GM18907 (cell line): ENCODE results near the gene TSFM.

Experiments
- ATAC-seq: cut with Tn5 transposase; IDR thresholded peaks from one replicate; pipeline ENCODE4 v1.9.1; 2021; ENCODE audit warnings: mild to moderate bottlenecking, moderate library complexity; ENCODE audit not compliant: unreplicated experiment

TSFM gene

DNA sequence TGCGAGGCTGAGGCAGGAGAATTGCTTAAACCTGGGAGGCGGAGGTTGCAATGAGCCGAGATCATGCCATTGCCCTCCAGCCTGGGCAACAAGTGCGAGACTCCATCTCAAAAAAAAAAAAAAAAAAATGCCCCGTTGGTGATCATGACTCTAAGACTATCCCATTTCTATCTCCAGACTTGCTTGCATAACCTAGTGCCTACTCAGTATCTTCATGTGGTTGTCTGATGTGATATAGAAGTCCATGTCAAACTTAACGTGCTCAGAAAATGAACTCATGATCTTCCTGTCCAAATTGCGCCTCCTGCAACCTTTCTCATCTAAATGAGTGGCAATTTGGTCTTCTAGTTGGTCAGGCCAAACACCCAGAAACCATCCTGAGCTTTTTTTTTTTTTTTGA is 4.7 kb upstream of the TSFM start:
- ATAC-seq: no peak

DNA sequence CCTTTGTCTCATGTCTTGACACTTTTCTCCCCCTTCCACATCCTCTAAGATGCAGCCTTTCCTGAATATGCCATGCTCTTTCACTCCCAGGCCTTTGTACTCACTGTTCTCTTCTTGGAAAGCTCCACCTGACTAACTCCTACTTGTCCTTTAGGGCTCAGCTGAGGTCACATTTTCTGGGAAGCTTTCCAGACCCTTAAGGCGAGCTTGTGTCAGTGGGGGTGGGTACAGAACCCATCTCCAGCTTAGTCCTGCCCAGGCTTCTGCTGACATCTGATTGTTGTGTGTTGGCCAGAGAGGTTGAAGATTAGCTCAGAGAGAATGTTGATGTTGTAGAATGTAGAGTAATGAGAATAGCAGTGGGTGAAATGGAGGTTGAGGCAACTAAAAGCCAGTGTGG is 2.9 kb upstream of the TSFM start:
- ATAC-seq: no peak

DNA sequence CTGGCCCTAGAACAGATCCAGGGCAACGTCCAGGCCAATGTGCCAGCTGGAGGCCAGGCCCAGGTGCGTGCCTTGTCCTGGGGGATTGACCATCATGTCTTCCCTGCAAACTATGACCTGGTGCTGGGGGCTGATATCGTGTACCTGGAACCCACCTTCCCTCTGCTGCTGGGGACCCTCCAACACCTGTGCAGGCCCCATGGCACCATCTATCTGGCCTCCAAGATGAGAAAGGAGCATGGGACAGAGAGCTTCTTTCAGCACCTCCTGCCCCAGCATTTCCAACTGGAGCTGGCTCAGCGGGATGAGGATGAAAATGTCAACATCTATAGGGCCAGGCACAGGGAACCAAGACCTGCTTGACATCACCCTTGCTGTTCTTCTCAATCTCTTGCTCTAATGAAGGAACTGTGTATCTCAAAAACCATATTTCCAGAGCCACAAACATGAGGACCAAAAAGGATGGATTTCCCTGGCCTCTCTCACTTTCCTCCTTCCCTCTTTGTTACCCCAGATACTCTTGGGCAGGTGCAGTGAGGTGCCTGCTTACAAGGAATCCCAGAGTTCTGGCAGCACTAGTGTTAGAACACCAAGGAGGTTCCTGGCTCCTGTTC is 2.2 kb upstream of the TSFM start:
- ATAC-seq: no peak

DNA sequence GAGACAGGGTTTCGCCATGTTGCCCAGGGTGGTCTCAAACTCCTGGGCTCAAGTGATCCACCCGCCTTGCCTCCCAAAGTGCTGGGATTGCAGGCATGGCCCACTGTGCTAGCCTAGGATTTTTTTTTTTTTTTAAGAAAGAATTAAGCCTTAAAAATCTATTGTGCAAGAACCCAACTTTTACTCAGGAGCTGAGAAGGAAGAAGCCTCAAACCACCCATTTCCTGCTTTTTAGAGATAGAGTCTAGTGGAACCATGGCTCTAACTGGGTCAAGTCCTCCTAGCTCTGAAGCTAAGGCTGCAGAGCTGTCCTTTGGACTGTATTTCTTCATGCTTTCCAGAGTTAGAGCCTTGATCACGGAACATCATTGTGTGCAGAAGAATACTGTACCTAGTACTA is 1.3 kb upstream of the TSFM start:
- no peak for ATAC-seq

DNA sequence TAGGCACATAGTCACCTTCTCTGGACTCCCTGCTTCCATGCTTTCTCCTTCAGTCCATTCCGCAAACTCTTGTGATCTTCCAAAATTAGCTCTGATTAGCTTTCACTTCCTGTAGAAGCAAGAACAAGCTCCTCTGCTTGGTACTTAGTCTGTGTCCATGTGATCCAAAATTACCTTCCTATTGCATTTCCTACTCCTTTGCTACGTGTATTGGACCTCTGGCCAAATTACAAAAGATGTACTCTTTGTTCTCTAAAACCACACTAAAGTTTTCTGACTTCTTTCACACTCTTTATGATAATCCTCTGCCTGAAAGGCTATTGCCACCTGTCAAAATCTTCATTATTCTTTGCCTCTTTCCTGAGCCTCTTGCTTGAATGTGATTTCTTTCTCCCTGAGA is 786 bp upstream of the TSFM start:
- ATAC-seq: no peak

DNA sequence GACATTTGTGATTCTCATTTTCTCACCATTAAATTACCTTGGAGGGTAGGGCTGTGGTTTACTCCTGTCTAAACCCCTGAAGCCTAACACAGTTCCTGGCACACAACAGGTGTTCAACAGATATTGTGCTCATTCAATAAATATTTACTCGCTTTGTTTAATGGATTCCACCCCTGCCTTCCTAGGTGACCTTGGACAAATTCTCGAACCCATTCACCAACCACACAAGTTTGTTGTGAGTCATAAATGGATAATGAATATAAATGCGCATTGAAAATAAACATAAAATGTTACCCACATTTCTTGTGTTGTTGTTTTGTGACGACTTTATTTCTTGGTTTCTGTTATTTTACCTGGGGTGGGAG is 362 bp upstream of the TSFM start:
- ATAC-seq: peak; percentile 8

DNA sequence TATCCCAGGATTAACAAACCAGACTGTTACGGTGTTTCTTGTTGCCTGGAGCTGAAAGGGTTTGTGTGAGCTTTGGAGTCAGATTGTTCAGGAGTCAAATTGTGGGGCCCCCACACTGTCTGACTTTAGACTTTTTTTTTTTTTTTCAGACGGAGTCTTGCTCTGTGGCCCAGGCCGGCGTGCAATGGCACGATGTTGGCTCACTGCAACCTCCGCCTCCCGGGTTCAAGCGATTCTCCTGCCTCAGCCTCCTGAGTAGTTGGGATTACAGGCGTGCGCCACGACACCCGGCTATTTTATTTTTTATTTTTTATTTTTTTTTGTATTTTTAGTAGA is 847 bp downstream of the TSFM start:
- ATAC-seq: no peak

DNA sequence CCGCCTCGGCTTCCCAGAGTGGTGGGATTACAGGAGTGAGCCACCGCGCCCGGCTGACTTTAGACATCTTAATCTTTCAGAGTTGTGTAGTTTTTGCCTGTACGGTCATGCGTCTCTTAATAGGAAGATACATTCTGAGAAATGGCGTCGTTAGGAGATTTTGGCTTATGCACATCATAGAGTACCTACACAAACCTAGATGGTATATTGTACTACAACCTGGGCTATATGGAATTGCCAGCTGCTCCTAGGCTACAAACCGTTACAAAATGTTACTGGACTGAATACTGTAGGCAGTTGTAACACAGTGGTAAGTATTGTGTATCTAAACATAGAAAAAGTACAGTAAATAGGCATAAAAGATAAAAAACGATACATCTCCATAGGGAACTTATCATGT is 1.3 kb downstream of the TSFM start:
- no peak for ATAC-seq

DNA sequence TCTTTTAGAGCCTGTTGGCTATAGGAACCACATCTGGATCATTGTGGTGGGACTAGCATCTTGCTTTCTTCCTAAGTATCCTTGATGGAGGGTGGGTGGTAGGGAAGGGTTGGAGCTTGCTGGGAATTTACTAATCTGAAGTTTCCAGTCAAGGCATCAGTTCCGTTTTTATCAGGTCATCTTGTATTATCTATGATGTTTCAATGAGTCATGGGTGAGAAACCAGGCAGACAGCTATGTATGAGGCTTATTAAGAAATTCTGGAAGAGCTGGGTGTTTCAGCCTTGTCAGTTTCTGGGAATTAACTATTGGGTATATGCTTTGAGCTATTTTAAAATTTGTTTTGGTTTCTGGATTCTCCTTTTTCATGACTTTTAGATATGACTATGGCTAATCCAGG is 11.3 kb downstream of the TSFM start:
- ATAC-seq: no peak

DNA sequence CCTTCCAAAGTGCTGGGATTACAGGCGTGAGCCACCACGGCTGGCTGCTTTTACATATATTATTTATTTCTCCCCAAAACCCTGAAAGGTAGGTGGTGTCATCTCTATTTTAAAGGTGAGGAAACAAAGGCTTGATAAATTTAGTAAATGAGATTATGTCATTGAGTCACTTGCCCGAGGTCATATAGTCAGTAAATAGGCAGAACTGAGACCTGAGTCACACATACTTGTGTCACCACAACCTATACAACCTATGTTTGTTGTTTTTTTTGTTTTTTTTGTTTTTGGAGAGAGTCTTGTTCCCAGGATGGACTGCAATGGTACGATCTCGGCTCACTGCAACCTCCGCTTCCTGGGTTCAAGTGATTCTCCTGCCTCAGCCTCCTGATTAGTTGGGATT is 12.8 kb downstream of the TSFM start:
- ATAC-seq: no peak

DNA sequence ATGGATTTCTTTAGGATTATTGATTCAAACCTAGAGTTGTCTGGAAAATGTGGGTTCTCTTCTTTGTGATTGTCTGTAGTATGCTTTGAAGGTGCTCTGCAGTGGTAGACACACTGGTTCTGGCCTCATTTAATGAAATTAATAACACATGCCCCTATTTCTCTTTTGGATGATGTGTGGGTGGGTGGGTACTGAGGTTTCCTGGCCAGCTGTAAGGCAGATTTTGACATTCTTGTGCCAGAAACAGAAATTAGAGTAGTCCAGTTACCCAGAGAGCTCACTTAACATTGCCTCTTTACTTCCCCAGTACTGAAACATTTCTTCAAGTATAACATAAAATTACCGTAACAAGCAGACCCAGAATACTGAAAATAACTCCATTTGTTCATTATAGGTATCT is 14.4 kb downstream of the TSFM start:
- ATAC-seq: no peak

DNA sequence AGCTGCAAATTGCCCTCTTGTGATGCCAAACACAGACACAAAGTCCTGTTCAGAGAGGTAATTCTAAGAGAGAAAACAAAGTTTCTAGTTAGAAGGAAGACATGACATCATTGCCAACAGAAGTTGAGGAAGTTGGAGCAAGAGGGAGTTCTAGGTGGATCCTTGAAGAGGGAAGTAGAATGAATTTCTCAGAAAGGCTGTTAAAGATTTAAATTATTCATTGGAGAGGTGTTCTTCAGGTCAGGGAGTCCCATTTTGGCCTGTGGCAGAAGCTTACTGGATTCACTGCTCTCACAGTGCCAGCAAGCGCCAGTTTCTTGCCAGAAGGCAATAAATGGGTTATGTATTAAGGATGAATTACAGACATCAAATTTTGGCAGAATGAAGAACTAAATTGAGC is 15.3 kb downstream of the TSFM start:
- no peak for ATAC-seq

DNA sequence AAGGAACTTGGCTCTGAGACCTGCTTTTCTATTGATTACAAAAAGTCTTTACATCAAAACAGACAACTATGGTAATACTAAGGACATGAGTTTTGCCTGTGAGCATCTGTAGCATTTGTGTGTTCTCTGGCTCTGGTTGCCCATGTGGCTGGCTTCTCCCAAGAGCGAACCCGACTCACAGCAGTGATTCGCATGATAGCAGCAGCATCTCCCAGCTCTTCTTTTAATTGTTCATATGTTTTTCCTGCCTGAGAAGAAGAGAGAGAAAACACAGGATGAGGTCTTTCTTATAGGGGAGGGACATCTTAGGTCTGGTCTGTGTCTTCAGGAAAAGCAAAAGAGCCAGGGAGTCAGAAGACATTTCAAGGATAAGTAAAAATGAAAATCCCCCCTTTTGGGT is 18.4 kb downstream of the TSFM start:
- ATAC-seq: no peak

DNA sequence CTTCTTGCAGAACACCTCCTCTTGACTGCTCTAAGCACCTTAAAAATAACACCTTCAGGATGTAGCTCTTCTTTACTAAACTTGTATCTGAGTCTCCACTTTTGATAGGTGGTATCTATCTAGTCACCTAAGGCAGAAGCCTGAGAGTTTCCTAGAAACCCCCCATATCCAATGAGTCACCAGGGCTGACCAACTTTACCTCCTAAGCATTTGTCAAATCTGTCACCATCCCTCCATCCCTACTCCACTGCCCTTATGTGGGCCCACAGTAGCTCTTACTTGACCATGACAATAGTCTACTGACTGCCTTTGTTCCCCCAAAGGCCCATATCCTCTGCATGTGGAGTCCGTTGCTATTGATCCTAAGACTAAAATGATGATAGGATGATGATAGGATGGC is 20.0 kb downstream of the TSFM start:
- no peak for ATAC-seq

DNA sequence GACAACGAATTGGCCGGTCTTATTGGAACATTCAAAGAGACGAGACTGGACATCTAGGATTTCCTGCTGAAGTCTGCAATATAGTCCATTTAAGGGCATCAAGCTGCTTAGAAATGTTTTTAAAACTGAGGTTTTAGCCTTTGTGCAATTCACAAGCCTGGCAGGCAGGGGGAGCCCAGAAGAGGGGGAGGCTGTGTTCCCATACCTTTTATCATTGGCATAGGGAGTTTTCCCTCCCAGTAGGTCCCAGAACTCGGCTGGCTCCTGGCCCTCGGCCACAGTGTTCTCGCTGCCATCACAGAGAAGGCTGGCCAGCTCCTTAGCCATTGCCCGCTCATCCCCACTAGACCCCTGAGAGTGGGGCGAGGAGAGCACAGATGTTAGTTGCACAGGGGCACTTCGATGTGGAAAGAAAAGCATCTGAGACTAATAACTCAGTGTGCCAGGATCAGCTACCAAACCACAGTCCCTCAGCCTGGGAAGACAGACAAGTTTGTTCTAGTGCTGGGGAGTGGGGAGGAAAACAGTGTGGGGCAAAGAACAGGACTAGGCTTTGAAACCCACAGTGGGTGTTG is 20.8 kb downstream of the TSFM start:
- ATAC-seq: no peak

DNA sequence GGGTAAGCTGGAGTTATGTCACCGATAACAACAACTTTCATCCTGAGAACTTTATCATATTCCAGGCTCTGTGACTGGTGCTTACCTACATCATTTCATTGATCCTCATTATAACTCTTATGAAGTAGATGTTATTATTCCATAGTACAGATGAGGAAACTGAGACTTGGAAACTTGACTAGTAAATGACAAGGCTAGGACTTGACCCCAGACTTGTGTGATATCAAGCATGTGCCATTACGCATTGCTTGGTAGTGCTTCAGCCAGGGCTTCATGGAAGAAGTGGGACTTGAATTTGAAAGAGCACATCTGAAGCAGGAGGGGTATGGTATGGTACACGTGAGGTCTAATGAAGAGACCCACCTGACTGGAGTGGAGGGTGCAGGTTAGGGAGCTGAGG is 24.1 kb downstream of the TSFM start:
- no peak for ATAC-seq

DNA sequence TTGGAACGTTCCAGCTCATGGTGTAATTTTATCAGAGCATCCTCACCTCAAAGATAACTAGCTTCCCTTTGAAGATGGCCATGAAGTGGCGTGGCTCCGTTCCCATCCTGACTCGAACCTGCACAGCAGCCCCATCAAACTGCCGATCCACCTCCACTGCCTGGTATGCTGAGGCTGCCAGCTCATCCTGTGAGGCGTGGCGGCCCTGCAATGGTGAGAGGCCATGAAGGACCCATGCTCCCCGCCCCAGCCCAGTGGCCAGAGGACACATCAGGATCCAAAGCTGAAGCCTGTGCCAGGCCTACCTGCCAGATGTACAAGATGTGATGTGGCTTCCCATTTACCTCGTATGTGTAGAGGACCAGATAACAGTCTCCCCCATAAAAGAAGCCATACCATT is 24.7 kb downstream of the TSFM start:
- no peak for ATAC-seq

DNA sequence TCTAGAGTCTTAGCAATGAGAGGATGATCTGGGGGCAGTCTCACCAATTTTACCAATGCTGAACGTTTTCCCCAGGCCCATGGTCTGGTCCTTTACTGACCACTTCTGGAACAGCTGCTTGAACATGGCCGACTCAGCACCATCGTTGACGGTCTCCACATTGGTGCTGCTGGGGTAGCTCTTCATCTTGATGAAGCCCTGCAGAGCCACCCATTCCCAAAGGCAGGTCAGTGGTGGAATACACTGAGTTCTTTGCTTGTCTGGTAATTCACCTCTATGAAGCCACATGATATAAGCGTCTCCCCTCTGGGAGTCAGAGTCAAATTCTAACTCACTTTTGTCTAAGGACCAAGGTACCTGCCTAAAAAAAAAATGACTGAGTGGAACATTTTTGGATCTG is 25.8 kb downstream of the TSFM start:
- ATAC-seq: no peak

DNA sequence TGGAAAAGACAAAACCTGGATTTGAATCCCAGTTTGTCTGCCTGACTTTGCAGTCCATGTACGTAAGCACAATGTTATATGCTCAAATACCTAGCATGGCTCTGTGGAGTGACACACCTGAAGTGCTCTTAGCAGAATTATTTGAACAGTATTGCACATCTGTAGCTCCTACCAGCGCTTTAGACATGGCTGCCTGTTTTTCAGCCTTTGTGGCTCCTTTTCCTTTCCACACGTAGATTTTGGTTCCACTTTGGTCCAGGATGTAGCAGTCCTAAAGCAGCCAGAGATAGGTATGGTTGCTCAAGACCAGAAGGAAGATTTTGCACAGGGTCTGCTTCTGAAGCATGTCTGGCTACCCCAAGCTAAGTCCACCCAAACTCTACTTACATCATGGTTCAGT is 26.8 kb downstream of the TSFM start:
- no peak for ATAC-seq

DNA sequence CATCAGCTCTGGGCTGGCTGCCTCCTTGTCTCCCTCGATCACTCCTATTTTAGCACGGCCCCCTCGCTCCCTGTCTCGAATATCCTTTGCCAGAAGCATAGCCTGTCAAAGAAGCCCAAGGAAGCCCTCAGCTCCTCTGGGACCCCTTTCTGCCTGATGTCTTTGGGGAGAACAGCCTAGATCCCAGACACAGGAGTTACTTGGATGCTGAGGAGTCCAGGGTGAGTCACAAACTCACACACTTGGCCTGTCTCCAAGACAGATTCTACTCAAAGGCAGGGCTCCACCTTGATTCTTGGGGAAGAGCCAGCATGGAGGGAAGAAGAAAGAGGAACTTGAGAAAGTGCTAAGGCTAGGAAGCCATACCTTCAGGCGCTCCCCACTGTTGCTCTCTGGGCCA is 27.9 kb downstream of the TSFM start:
- no peak for ATAC-seq

DNA sequence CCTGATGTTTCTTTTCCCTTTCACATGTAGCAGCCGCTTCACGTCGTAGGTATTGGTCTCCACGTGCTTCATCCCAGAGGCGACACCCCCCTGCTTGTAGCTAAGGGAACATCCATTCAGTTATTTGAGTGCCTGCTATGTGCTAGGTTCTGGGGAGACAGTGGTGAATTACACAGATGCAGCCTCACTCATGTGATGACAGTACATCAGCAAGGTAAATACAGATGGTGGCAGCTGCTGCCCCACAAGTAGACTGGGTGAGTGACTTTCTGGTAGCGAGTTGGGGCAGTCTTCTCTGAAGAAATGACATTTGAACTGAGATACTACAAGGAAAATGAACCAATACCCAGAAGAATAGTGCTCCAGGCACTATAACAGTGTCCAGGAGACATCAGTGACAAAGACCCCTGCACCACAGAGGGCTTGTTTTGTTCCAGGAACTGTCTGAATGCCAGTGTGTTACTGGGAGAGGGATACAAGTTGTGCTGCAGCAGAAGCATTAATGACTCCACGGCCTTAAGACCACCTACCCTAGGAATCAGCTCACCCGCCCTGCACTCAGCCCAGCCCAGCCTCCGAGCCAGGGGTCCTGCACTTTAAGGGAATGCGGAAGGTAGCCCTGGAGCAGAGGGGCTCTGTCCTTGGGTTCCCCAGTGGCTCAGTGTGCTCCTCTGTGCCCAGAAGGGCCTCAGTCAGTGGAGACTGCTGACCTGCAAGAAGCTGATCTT is 28.6 kb downstream of the TSFM start:
- no peak for ATAC-seq

DNA sequence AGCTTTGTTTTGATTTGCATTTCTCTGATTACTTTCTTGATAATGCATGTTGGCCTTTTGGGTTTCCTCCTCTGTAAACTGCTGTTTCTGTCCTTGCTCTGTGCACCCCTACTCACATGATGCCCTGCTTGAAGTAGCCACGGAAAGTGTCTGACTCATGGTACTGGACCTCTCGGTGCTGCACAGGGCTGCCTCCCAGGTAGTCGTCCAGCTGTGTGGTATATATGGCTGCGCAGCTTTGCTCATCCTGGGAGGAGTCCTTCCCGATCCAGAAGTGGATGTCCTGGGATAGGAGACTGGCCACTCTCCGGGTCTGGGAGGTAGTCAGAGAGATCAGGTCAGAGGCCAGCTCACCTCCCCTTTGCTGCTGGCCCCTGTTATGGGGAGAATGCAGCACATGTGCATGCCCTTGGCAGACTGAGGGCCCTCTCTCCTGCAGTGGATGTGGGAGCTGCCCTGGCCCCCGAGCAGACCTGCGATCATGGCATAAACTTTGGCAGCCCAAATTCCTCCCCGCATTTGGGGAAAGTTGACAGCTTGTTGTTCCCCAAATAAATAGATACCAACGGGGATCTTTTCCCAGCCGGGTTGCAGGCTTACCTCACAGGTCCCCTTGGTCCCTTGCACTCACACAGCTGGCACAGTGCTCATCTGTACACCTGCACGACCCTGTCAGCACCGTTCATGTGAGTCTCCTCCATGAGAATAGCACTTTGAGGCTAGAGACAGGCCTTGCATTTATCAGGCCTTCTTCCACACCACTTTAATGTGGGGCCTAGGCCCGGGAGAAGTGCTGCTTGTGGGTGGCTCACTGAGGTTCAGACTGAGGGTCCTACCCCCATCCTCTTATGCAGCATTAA is 30.8 kb downstream of the TSFM start:
- no peak for ATAC-seq
